Liver (tissue), 3 donors: ENCODE measurements around the gene ZBTB17.

Experiments
- CTCF ChIP-seq: fragments of 150-350 bp; IDR thresholded peaks from 2 replicates; pipeline ENCODE4 v1.5.1; 2017; ENCODE audit warnings: improper control_type of control experiment, low read depth, low read length; ENCODE audit not compliant: missing input control
- EGR1 ChIP-seq, 2 donors: IDR thresholded peaks; 2 replicates each; pipeline ENCODE4 v1.6.1; 2016 to 2018; ENCODE audit warnings: antibody characterized with exemption in 2 of 2, low read depth in 2 of 2
- FOXA1 ChIP-seq: IDR thresholded peaks from 2 replicates; pipeline ENCODE4 v1.6.1; 2016; ENCODE audit warnings: antibody characterized with exemption
- JUND ChIP-seq, 2 donors: IDR thresholded peaks; 2 replicates each; pipeline ENCODE4 v1.6.1; 2016; ENCODE audit warnings: antibody characterized with exemption in 2 of 2
- NR2F2 ChIP-seq: IDR thresholded peaks from 2 replicates; pipeline ENCODE4 v1.6.1; 2016; ENCODE audit warnings: antibody characterized with exemption
- REST ChIP-seq: IDR thresholded peaks from 2 replicates; pipeline ENCODE4 v1.6.1; 2016; ENCODE audit warnings: antibody characterized with exemption, mild to moderate bottlenecking
- SP1 ChIP-seq: IDR thresholded peaks from 2 replicates; pipeline ENCODE4 v1.6.1; 2018; ENCODE audit warnings: antibody characterized with exemption, mild to moderate bottlenecking
- TAF1 ChIP-seq: conservative IDR thresholded peaks from 2 replicates; pipeline ENCODE4 v1.6.1; 2016; ENCODE audit warnings: antibody characterized with exemption, mild to moderate bottlenecking
- YY1 ChIP-seq: IDR thresholded peaks from 2 replicates; pipeline ENCODE4 v1.6.1; 2016; ENCODE audit warnings: antibody characterized with exemption, mild to moderate bottlenecking
- donor health status: healthy.
- donor health status: healthy.

- no peak for TF ChIP-seq EGR1 (IDR thresholded peaks at IDR 0.05; ENCODE audit: low read depth in 2 of 2)
- no peak for TF ChIP-seq JUND (IDR thresholded peaks at IDR 0.05)
- TF ChIP-seq CTCF: no peak
- TF ChIP-seq FOXA1: no peak
- no peak for TF ChIP-seq REST
- TF ChIP-seq YY1: no peak
- no peak for TF ChIP-seq SP1
- TF ChIP-seq NR2F2: no peak
- TF ChIP-seq TAF1: no peak
Measured at GRCh38 chr1:15900662-15901279, 75.1 kb downstream of the ZBTB17 start.
